OCI-LY7 (cell line): ENCODE measurements around the gene MACF1. TPM values are rescaled to one million over a fixed set of nuclear protein-coding genes. Genes with fewer than 3 reads are reported as not detected.
"Not testable (repeated sequence)": the region's sequence is repeated elsewhere in the genome, so short reads cannot be mapped to it uniquely, and the experiment has no call there.

ENCODE experiments used
- BruUV-seq: library from RNA; stranded (reverse); fragments of 400-500 nt; replicated peaks from 2 replicates; lab custom pipeline; 2021; lab: Mats Ljungman, UMichigan
- CTCF ChIA-PET: fragments of 300-600 bp; sonication (Branson Sonifier 250); formaldehyde crosslinking; loops from one replicate; lab custom pipeline; 2022; ENCODE audit warnings: antibody characterized with exemption; ENCODE audit not compliant: unreplicated experiment; lab: Charles Lee
- POLR2A ChIA-PET: fragments of 300-600 bp; sonication (Branson Sonifier 250); formaldehyde crosslinking; loops from one replicate; lab custom pipeline; 2022; ENCODE audit warnings: antibody characterized with exemption; lab: Charles Lee
- DNase-seq: peaks from one replicate; pipeline ENCODE4 v3.0.0-alpha.2; 2015; ENCODE audit warnings: low spot score
- H2AFZ ChIP-seq: fragments of 200-600 bp; sonication (generic), shearing (Covaris generic); 2 replicates; pipeline ENCODE4 v1.6.1; 2014; ENCODE audit warnings: mild to moderate bottlenecking, antibody characterized with exemption, low read length, moderate library complexity
- H3K27ac ChIP-seq: fragments of 200-600 bp; sonication (generic); 2 replicates; pipeline ENCODE4 v1.5.1; 2014; ENCODE audit warnings: mixed run types, low read depth, mild to moderate bottlenecking, moderate library complexity, low read length, inconsistent platforms; ENCODE audit not compliant: poor library complexity, severe bottlenecking
- H3K36me3 ChIP-seq: fragments of 200-600 bp; sonication (generic); 2 replicates; pipeline ENCODE4 v1.6.1; 2014; ENCODE audit warnings: mild to moderate bottlenecking, antibody characterized with exemption, low read length, moderate library complexity, mixed read lengths; ENCODE audit not compliant: insufficient read depth
- H3K4me1 ChIP-seq: fragments of 200-600 bp; sonication (generic); 2 replicates; pipeline ENCODE4 v1.5.1; 2014; ENCODE audit warnings: mild to moderate bottlenecking, low read length; ENCODE audit not compliant: insufficient read depth, poor library complexity, severe bottlenecking
- H3K4me2 ChIP-seq: fragments of 200-600 bp; sonication (generic); 2 replicates; pipeline ENCODE4 v1.6.1; 2014; ENCODE audit warnings: mild to moderate bottlenecking, low read length
- H3K4me3 ChIP-seq: fragments of 200-600 bp; sonication (generic); 2 replicates; pipeline ENCODE4 v1.5.1; 2014; ENCODE audit warnings: mild to moderate bottlenecking, low read depth, low read length; ENCODE audit not compliant: poor library complexity, severe bottlenecking
- H3K79me2 ChIP-seq: fragments of 200-600 bp; sonication (generic); 2 replicates; pipeline ENCODE4 v1.6.1; 2016; ENCODE audit warnings: low read depth, mild to moderate bottlenecking, low read length, moderate library complexity, mixed read lengths; ENCODE audit not compliant: insufficient read depth
- H3K9me2 ChIP-seq: fragments of 200-600 bp; sonication (generic); 2 replicates; pipeline ENCODE4 v1.6.1; 2016; ENCODE audit warnings: mild to moderate bottlenecking, low read length, mixed read lengths; ENCODE audit not compliant: insufficient read depth
- H3K9me3 ChIP-seq: fragments of 200-600 bp; sonication (generic); 2 replicates; pipeline ENCODE4 v1.6.1; 2014; ENCODE audit warnings: mild to moderate bottlenecking, mixed run types, low read length, mixed read lengths
- H4K20me1 ChIP-seq: fragments of 200-600 bp; sonication (generic); 2 replicates; pipeline ENCODE4 v1.6.1; 2014; ENCODE audit warnings: mild to moderate bottlenecking, antibody characterized with exemption, low read length, moderate library complexity, mixed read lengths; ENCODE audit not compliant: insufficient read depth
- EZH2phosphoT487 ChIP-seq: fragments of 200-600 bp; sonication (generic); IDR thresholded peaks from 2 replicates; pipeline ENCODE4 v1.6.1; 2018; ENCODE audit warnings: low read depth, borderline replicate concordance, mild to moderate bottlenecking, mixed run types, antibody characterized with exemption, low read length, moderate library complexity, mixed read lengths
- intact Hi-C: fragments of 100-400 bp; cut with micrococcal nuclease; formaldehyde crosslinking; loops from one replicate; pipeline ENCODE4 v1.10.0; 2022; ENCODE audit not compliant: unreplicated experiment
- total RNA-seq, 2 experiments: library from RNA; depleted of rRNA in 1 of 2; stranded (reverse); fragments of >200 nt in 1 of 2; shearing (Covaris generic) in 1 of 2; gene quantifications; 2 replicates each; pipeline ENCODE4 v1.2.3, GENCODE V29; 2014 to 2022
- TF ChIP-seq, protein P1 (sequence below): fragments of 200-600 bp; sonication (generic); conservative IDR thresholded peaks from 2 replicates; pipeline ENCODE4 v1.5.1; 2014; ENCODE audit warnings: mild to moderate bottlenecking, antibody characterized with exemption, low read length, moderate library complexity, mixed read lengths

Gene MACF1
- total RNA-seq, 2 experiments from 2014 or later: 211 to 220 TPM

DNA sequence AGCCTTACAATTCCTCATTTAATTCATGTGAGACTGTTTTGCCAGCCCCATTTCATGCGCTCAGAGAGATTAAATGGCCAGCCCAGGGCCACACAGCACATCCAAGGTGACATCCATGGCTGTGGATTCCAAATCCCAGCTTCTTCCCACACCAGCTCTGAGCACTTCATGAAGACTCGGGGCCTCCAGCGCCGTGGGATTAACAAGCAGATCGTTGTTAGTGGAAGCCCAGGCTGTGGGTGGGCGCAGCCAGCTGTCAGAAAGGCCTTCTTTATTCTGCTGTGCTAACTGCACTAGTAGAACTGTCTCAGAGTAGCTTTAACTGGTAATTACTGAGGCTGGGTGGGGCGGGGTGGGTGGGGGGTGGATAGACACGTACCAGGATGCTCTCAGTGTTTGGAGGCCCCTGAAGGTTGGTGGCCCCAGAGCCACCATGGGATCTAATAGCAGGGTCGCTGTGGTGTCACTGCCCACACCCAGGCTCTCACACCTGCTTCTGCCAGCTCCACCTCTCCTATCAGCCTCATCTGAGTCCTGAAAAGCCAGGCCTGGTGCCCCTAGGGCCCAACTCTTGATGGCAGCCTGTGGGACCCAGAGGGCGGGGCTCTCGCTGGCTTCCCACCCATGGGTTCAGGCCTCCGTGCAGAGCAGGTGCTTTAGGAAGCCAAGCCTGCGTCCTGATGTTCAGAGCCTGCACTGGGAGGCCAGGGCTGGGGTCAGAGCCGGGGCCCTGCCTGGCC is 290.3 kb downstream of the MACF1 start:
- Histone ChIP-seq H4K20me1 (no peaks in the 10 kb centered on the region), H3K4me3 (no peak overlapping the region), H3K79me2 (no peaks in the 10 kb centered on the region), H3K36me3 (no peaks in the 10 kb centered on the region), H3K9me2 (no peaks in the 10 kb centered on the region), H2AFZ (no peak overlapping the region), H3K4me2 (no peak overlapping the region), H3K9me3 (no peaks in the 10 kb centered on the region), H3K27ac (no peak overlapping the region), H3K4me1 (peaks cover 7% of the 10 kb centered on the region)
- intact Hi-C loops: no loop called here
- ChIA-PET CTCF (no interaction called here), POLR2A (no interaction called here)
- no TSS peak for BruUV-seq
- TF ChIP-seq, protein P1, sequence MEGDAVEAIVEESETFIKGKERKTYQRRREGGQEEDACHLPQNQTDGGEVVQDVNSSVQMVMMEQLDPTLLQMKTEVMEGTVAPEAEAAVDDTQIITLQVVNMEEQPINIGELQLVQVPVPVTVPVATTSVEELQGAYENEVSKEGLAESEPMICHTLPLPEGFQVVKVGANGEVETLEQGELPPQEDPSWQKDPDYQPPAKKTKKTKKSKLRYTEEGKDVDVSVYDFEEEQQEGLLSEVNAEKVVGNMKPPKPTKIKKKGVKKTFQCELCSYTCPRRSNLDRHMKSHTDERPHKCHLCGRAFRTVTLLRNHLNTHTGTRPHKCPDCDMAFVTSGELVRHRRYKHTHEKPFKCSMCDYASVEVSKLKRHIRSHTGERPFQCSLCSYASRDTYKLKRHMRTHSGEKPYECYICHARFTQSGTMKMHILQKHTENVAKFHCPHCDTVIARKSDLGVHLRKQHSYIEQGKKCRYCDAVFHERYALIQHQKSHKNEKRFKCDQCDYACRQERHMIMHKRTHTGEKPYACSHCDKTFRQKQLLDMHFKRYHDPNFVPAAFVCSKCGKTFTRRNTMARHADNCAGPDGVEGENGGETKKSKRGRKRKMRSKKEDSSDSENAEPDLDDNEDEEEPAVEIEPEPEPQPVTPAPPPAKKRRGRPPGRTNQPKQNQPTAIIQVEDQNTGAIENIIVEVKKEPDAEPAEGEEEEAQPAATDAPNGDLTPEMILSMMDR: no peak
- TF ChIP-seq EZH2phosphoT487: no peak
- DNase-seq: no peak

DNA sequence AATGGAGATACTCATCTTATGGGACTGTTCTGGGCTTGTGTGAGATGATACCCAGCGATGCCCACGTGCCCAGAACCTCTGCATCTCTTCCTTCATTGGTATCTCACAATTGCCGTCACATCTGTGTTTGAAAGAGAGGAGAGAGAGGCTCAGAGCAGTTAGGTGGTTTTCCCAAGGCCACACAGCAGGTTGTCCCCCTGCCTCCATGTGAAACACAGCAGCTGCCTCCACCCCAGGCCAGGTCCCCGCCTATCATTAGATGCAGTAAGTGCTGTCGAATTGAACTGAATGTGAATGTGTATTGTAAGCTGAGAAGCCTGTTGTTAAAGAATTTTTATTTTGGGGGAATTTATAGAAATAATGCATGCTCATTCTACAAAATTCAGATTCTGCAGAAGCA is 292.0 kb downstream of the MACF1 start:
- H3K9me3 ChIP-seq, H3K27ac ChIP-seq, H3K79me2 ChIP-seq, H4K20me1 ChIP-seq, H3K4me3 ChIP-seq, BruUV-seq, H3K36me3 ChIP-seq, CTCF ChIA-PET, H3K4me2 ChIP-seq, H3K4me1 ChIP-seq, H2AFZ ChIP-seq, DNase-seq, H3K9me2 ChIP-seq, intact Hi-C loops, POLR2A ChIA-PET: not testable (repeated sequence)

DNA sequence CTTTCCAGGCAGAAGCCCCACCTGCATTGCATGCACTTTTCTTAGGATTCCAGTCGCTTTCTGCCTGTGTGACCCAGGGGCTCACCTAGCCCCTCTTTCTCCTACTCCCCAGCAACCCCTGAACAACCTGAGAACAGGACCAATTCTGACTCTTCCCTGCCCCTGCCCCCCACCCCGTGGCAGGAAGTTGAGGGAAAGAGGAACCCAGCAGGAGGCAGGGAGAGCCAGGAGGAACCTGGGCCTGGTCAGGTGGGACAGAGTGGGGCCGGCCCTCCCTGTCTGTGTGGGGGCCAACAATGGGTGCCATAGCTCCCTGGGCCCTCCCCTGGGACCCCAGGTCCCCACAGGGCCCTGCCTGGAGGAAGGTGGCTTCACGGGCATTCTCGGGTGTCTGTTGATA is 293.1 kb downstream of the MACF1 start:
- H3K4me3 ChIP-seq: no peak overlapping the region
- no peaks in the 10 kb centered on the region for H3K79me2 ChIP-seq
- H3K9me2 ChIP-seq: no peaks in the 10 kb centered on the region
- intact Hi-C loops: no loop called here
- no peak for DNase-seq
- CTCF ChIA-PET: interaction anchor here (0.5 kb wide), 1 partner anchor 100 kb away, joined by 3 read pairs; no protein-coding TSS in a partner anchor
- H3K9me3 ChIP-seq: no peaks in the 10 kb centered on the region
- H4K20me1 ChIP-seq: no peaks in the 10 kb centered on the region
- TF ChIP-seq, protein P1: no peak
- no peak for TF ChIP-seq EZH2phosphoT487
- H2AFZ ChIP-seq: no peak overlapping the region
- H3K4me1 ChIP-seq: no peaks in the 10 kb centered on the region
- H3K4me2 ChIP-seq: no peak overlapping the region
- POLR2A ChIA-PET: no interaction called here
- no TSS peak for BruUV-seq
- H3K36me3 ChIP-seq: no peaks in the 10 kb centered on the region
- H3K27ac ChIP-seq: no peak overlapping the region

DNA sequence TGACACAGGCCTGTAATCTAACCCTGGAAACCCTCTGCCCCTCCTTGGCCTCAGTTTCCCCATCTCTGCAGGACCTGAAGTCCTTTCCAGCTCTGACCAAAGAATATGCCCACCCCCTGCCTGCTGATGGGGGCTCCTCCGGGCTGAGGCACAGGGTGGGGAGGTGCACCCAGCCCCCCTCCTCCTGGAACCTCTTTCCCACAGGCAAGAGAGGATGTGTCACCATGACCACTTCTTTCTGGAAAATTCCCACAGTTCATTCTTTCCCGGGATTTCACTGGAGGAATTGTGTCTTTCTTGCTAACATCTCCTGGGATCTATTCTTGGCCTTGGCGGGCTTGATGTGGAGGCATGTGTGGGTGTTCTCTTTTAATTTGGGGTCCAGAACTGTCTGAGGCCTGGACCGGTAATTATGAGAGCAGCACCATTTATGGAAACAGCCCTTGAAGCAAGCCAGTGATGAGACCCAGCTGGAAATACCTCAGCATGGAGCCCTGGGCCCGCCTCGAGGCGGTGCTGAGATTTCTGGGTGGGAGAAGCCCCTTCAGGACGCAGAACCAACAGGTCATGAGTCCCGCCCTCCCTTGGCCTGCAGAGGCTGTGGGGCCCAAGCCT is 293.7 kb downstream of the MACF1 start:
- H3K79me2 ChIP-seq, H3K4me1 ChIP-seq, H2AFZ ChIP-seq, BruUV-seq, POLR2A ChIA-PET, H3K9me3 ChIP-seq, CTCF ChIA-PET, intact Hi-C loops, H3K4me3 ChIP-seq, H3K27ac ChIP-seq, H3K9me2 ChIP-seq, DNase-seq, H3K4me2 ChIP-seq, H3K36me3 ChIP-seq, H4K20me1 ChIP-seq: not testable (repeated sequence)

DNA sequence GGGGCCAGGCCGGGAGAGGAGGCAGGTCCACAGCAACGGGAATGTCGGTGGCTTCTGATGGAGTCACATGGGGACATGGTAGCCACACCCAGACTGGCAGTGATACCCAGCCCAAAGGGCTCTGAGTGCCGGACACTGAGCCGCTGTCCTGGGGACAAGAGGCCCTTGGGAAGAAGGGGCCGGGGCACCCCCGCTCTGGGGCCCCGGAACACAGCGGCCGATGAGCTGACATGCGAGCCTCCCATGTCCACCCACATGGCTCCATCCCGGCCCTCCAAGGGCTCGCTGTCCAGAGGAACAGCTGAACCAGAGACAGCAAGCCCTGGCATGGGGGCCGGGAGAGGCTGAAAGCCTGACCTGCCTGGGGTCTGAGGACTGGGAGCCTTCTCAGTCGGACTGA is 294.3 kb downstream of the MACF1 start:
- H3K9me3 ChIP-seq, H3K9me2 ChIP-seq, DNase-seq, H3K79me2 ChIP-seq, H3K4me2 ChIP-seq, H3K36me3 ChIP-seq, H4K20me1 ChIP-seq, BruUV-seq, intact Hi-C loops, CTCF ChIA-PET, H3K4me3 ChIP-seq, POLR2A ChIA-PET, H2AFZ ChIP-seq, H3K27ac ChIP-seq, H3K4me1 ChIP-seq: not testable (repeated sequence)
